ENCODE results near the gene SYT1.

SYT1 gene

DNA sequence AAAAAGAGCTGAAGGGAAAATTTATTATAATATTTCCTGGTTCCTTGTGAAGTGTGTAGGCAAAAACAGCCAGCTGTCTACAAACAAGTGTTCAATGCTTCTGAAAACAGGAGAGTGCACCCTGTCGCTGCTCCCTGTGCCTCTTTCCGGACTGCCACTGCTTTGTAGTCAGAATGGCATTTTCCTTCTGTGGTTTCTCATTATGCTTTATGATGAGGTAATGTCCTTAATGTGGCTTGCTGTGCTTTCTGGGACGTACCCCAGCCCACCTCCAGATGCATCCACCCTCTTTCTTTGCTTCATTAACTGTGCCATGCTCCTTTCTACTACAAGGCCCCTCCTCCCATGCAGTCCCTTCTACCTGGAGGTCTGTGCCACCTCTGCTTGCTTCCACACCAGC, 148.1 kb downstream of the SYT1 start:
- H3K4me3 ChIP-seq (ENCODE audit: low read depth, low read length) = no peak overlapping the region
- no peak for DNase-seq
- H3K9me3 ChIP-seq (ENCODE audit: severe bottlenecking) = no peaks in the 10 kb centered on the region
- no peak overlapping the region for H3K27ac ChIP-seq
- TF ChIP-seq, protein P1, sequence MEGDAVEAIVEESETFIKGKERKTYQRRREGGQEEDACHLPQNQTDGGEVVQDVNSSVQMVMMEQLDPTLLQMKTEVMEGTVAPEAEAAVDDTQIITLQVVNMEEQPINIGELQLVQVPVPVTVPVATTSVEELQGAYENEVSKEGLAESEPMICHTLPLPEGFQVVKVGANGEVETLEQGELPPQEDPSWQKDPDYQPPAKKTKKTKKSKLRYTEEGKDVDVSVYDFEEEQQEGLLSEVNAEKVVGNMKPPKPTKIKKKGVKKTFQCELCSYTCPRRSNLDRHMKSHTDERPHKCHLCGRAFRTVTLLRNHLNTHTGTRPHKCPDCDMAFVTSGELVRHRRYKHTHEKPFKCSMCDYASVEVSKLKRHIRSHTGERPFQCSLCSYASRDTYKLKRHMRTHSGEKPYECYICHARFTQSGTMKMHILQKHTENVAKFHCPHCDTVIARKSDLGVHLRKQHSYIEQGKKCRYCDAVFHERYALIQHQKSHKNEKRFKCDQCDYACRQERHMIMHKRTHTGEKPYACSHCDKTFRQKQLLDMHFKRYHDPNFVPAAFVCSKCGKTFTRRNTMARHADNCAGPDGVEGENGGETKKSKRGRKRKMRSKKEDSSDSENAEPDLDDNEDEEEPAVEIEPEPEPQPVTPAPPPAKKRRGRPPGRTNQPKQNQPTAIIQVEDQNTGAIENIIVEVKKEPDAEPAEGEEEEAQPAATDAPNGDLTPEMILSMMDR (IDR thresholded peaks at IDR 0.05; ENCODE audit: low read depth, low read length) = no peak
- H3K36me3 ChIP-seq = peaks cover 2% of the 10 kb centered on the region; the same call in 1 of the 2 replicates
- H3K27me3 ChIP-seq (ENCODE audit: insufficient read depth, low read depth, severe bottlenecking) = no peaks in the 10 kb centered on the region

GRCh38 chr12:79016181-79016580, 151.6 kb downstream of the SYT1 start:
- Histone ChIP-seq H3K27me3 (ENCODE audit: insufficient read depth, low read depth, severe bottlenecking) (no peaks in the 10 kb centered on the region), H3K36me3 (peaks cover 2% of the 10 kb centered on the region; the same call in 1 of the 2 replicates), H3K9me3 (ENCODE audit: severe bottlenecking) (no peaks in the 10 kb centered on the region), H3K4me3 (ENCODE audit: low read depth, low read length) (no peak overlapping the region), H3K27ac (no peak overlapping the region)
- TF ChIP-seq, protein P1 (IDR thresholded peaks at IDR 0.05; ENCODE audit: low read depth, low read length) = no peak
- no peak for DNase-seq

GRCh38 chr12:79019672-79020071, 155.1 kb downstream of the SYT1 start:
- Histone ChIP-seq H3K36me3 (no peaks in the 10 kb centered on the region), H3K4me3 (ENCODE audit: low read depth, low read length) (no peak overlapping the region), H3K27ac (no peak overlapping the region), H3K27me3 (ENCODE audit: insufficient read depth, low read depth, severe bottlenecking) (no peaks in the 10 kb centered on the region), H3K9me3 (ENCODE audit: severe bottlenecking) (no peaks in the 10 kb centered on the region)
- DNase-seq = no peak
- TF ChIP-seq, protein P1 (IDR thresholded peaks at IDR 0.05; ENCODE audit: low read depth, low read length) = no peak

- no peak for DNase-seq
- H3K4me3 ChIP-seq (ENCODE audit: low read depth, low read length) = no peak overlapping the region
- no peak overlapping the region for H3K27ac ChIP-seq
- no peaks in the 10 kb centered on the region for H3K9me3 ChIP-seq (ENCODE audit: severe bottlenecking)
- H3K27me3 ChIP-seq (ENCODE audit: insufficient read depth, low read depth, severe bottlenecking) = no peaks in the 10 kb centered on the region
- TF ChIP-seq, protein P1 (IDR thresholded peaks at IDR 0.05; ENCODE audit: low read depth, low read length) = no peak
- H3K36me3 ChIP-seq = no peaks in the 10 kb centered on the region
Measured at GRCh38 chr12:79020106-79020505, 155.5 kb downstream of the SYT1 start.

DNA sequence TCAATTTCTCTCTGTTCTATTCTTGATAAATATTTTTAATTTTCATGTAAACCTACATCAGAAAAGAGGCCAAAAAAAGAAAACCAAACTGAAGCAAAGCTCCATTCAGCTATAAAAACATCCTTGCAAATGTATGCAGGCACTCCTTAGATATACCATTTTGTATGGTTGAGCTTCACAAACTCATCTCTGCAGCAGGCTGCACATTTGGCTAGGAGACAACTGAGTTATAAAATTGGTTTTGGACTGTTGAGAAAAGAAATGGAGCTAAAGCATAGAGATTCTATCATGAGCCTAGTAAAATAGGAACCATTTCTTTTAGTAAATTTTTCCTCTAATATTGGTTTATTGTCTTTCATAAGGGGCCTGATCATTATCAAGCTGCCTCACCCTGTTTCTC, 156.4 kb downstream of the SYT1 start:
- Histone ChIP-seq H3K27me3 (ENCODE audit: insufficient read depth, low read depth, severe bottlenecking) (no peaks in the 10 kb centered on the region), H3K4me3 (ENCODE audit: low read depth, low read length) (no peak overlapping the region), H3K9me3 (ENCODE audit: severe bottlenecking) (no peaks in the 10 kb centered on the region), H3K27ac (no peak overlapping the region), H3K36me3 (no peaks in the 10 kb centered on the region)
- TF ChIP-seq, protein P1 (IDR thresholded peaks at IDR 0.05; ENCODE audit: low read depth, low read length) = no peak
- no peak for DNase-seq

DNA sequence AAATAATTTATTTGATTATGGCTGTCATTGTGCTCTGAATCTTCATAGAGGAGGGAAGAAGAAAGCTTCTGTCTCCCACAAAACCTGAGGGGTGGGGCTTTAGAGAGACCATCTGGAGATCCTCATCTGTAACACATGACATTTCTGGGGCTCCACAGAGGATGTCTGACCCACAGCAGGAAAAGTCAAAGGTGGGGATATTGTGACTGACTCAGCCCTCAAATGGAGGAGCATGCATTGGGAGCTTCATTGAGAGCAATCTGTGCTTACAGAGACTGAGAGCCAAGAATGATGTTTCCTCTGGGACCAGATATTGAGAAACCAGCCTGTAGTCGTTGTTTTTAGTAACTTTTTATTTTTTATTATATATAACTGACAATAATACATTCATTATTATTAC, 158.7 kb downstream of the SYT1 start:
- no peak for DNase-seq
- H3K27ac ChIP-seq = no peak overlapping the region
- TF ChIP-seq, protein P1 (IDR thresholded peaks at IDR 0.05; ENCODE audit: low read depth, low read length) = no peak
- no peaks in the 10 kb centered on the region for H3K36me3 ChIP-seq
- no peaks in the 10 kb centered on the region for H3K27me3 ChIP-seq (ENCODE audit: insufficient read depth, low read depth, severe bottlenecking)
- no peaks in the 10 kb centered on the region for H3K9me3 ChIP-seq (ENCODE audit: severe bottlenecking)
- H3K4me3 ChIP-seq (ENCODE audit: low read depth, low read length) = no peak overlapping the region
